Erythroblast (primary cell): ENCODE results near the gene HOXB5.

Experiments
- GATA1 ChIP-seq: IDR thresholded peaks from 2 replicates; pipeline ENCODE4 v1.6.1; 2011; ENCODE audit warnings: low read depth, mild to moderate bottlenecking, control low read depth, low read length, moderate library complexity
- POLR2A ChIP-seq: IDR thresholded peaks from 2 replicates; pipeline ENCODE4 v1.6.1; 2011; ENCODE audit warnings: mild to moderate bottlenecking, low read length

DNA sequence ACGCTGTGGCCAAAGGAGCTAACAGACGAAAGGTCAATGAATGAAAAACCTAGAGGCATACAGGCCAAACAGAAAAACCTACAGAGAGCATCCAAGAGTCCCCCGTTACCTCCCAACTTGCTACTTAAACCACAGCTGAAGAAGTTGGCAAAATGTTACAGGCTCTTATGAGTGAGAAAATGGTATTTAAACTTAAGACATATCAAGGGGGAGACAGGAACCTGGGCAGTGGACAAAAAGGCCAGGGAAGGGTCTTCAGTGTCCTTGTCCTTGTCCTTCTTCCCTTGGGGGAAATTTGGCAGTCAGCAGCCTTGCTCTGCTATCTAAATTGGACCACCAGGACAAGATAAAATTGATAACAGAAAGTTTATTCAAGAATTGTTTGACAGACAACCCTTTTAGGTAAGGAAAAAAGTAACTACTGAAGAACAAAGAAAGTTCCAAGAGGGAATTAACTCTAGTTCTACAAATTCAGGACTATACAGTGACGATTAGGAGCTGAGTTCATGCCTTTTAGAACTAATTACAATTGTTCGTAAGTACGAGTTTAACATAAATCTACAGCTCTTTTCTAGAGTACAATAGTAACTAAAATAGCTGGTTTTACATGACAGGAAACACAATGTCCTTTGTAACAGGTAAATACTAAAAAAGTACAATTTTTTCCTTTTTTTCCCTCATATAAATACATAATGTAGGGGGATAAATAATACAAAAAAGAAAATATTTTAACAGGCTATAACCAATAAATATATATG is 44.9 kb downstream of the HOXB5 start:
- TF ChIP-seq POLR2A (no peak), GATA1 (no peak)
